Activated T-helper 2 cell treated with anti-CD3 and anti-CD28 coated beads, Interferon-gamma antibody, Interleukin-2, Interleukin-4, amounts not matched to agents 10 μg/mL and 5 μg/mL and 100 μg/mL, durations not matched to agents 14 hours and 24 hours and 36 hours (primary cell): ENCODE data around the gene FABP7. TPM values are rescaled to one million over a fixed set of nuclear protein-coding genes. Genes with fewer than 3 reads are reported as not detected.
"Not testable (repeated sequence)": the region's sequence is repeated elsewhere in the genome, so short reads cannot be mapped to it uniquely, and the experiment has no call there.

Experiments
- DNase-seq: peaks from one replicate; pipeline ENCODE4 v3.0.0; 2021; ENCODE audit warnings: low spot score
- H3K27ac Mint-ChIP-seq: one replicate; pipeline ENCODE4 v1.8.0; 2021; ENCODE audit warnings: mixed read lengths
- H3K27me3 Mint-ChIP-seq: one replicate; pipeline ENCODE4 v1.8.0; 2021; ENCODE audit warnings: low read depth, mixed read lengths
- H3K36me3 Mint-ChIP-seq: one replicate; pipeline ENCODE4 v1.8.0; 2021; ENCODE audit warnings: low read depth, mixed read lengths
- H3K4me1 Mint-ChIP-seq: one replicate; pipeline ENCODE4 v1.8.0; 2021; ENCODE audit warnings: low read depth, mixed read lengths
- H3K4me3 Mint-ChIP-seq: one replicate; pipeline ENCODE4 v1.8.0; 2021; ENCODE audit warnings: low read depth, mild to moderate bottlenecking, moderate library complexity, mixed read lengths
- H3K9me3 Mint-ChIP-seq: one replicate; pipeline ENCODE4 v1.8.0; 2021; ENCODE audit warnings: mixed read lengths
- intact Hi-C: fragments of 100-400 bp; cut with micrococcal nuclease; formaldehyde crosslinking; loops from one replicate; pipeline ENCODE4 v1.15.1; 2023
- total RNA-seq: library from RNA; stranded (reverse); gene quantifications from 2 replicates; pipeline ENCODE4 v1.2.3, GENCODE V29; 2022

Gene FABP7
- not detected in 2 replicates for total RNA-seq

- Mint-ChIP-seq H3K36me3 (no peaks in the 10 kb centered on the region), H3K9me3 (no peaks in the 10 kb centered on the region), H3K4me3 (no peak within 1 kb of the TSS), H3K27ac (no peak within 1 kb of the TSS), H3K4me1 (no peaks in the 10 kb centered on the region), H3K27me3 (peaks cover 32% of the 10 kb centered on the region)
- no peak for DNase-seq
- intact Hi-C loops = no loop called here
Observed at GRCh38 chr6:122779667-122780066, at the start of gene FABP7. FABP7 (plus strand) TSS chr6:122779716; CDS start chr6:122779795, 79 bp downstream.

GRCh38 chr6:122730334-122730733 lies 49.2 kb upstream of the FABP7 start:
- H3K27ac Mint-ChIP-seq = no peak overlapping the region
- no peaks in the 10 kb centered on the region for H3K4me1 Mint-ChIP-seq
- intact Hi-C loops = loop anchor here (1.0 to 2.0 kb wide), 2 partner anchors 109 to 586 kb away; no protein-coding TSS in a partner anchor
- H3K9me3 Mint-ChIP-seq = no peaks in the 10 kb centered on the region
- DNase-seq = no peak
- no peaks in the 10 kb centered on the region for H3K36me3 Mint-ChIP-seq
- no peak overlapping the region for H3K4me3 Mint-ChIP-seq
- H3K27me3 Mint-ChIP-seq = peaks cover 6% of the 10 kb centered on the region

GRCh38 chr6:122730775-122731386 lies 48.6 kb upstream of the FABP7 start:
- Mint-ChIP-seq H3K36me3 (no peaks in the 10 kb centered on the region), H3K9me3 (no peaks in the 10 kb centered on the region), H3K4me3 (no peak overlapping the region), H3K27me3 (peaks cover 6% of the 10 kb centered on the region), H3K27ac (no peak overlapping the region), H3K4me1 (no peaks in the 10 kb centered on the region)
- intact Hi-C loops = loop anchor here (1.0 to 2.0 kb wide), 2 partner anchors 108 to 586 kb away; no protein-coding TSS in a partner anchor
- DNase-seq = no peak

- Mint-ChIP-seq H3K36me3 (no peaks in the 10 kb centered on the region), H3K27me3 (peaks cover 8% of the 10 kb centered on the region)
Observed at GRCh38 chr6:122733259-122733658, 46.3 kb upstream of the FABP7 start.

GRCh38 chr6:122734529-122735395 lies 44.8 kb upstream of the FABP7 start:
- Mint-ChIP-seq H3K9me3 (no peaks in the 10 kb centered on the region), H3K36me3 (no peaks in the 10 kb centered on the region), H3K27ac (no peak overlapping the region), H3K27me3 (peaks cover 8% of the 10 kb centered on the region), H3K4me3 (no peak overlapping the region), H3K4me1 (no peaks in the 10 kb centered on the region)
- intact Hi-C loops = loop anchor here (5.0 kb wide), 1 partner anchor 53 kb away; the partner anchor contains the start of gene SMPDL3A
- no peak for DNase-seq

More at GRCh38 chr6:122733259-122733658, 46.3 kb upstream of the FABP7 start:
- intact Hi-C loops = no loop called here
- Mint-ChIP-seq H3K4me3 (no peak overlapping the region), H3K9me3 (no peaks in the 10 kb centered on the region), H3K4me1 (no peaks in the 10 kb centered on the region), H3K27ac (no peak overlapping the region)
- no peak for DNase-seq

- Mint-ChIP-seq H3K27me3 (peaks cover 8% of the 10 kb centered on the region), H3K36me3 (no peaks in the 10 kb centered on the region), H3K4me3 (no peak overlapping the region), H3K27ac (no peak overlapping the region), H3K4me1 (no peaks in the 10 kb centered on the region), H3K9me3 (no peaks in the 10 kb centered on the region)
- intact Hi-C loops = loop anchor here (5.0 kb wide), 1 partner anchor 52 kb away; the partner anchor contains the start of gene SMPDL3A
- no peak for DNase-seq
Observed at GRCh38 chr6:122735582-122735981, 43.9 kb upstream of the FABP7 start.

- intact Hi-C loops = loop anchor here (5.0 kb wide), 1 partner anchor 51 kb away; the partner anchor contains the start of gene SMPDL3A
- Mint-ChIP-seq H3K9me3 (no peaks in the 10 kb centered on the region), H3K27ac (no peak overlapping the region), H3K27me3 (peaks cover 8% of the 10 kb centered on the region), H3K36me3 (no peaks in the 10 kb centered on the region), H3K4me3 (no peak overlapping the region), H3K4me1 (no peaks in the 10 kb centered on the region)
- DNase-seq = no peak
Observed at GRCh38 chr6:122736163-122736562, 43.4 kb upstream of the FABP7 start.

- Mint-ChIP-seq H3K27ac (no peak overlapping the region), H3K9me3 (no peaks in the 10 kb centered on the region), H3K4me3 (no peak overlapping the region), H3K36me3 (no peaks in the 10 kb centered on the region), H3K4me1 (no peaks in the 10 kb centered on the region), H3K27me3 (peaks cover 8% of the 10 kb centered on the region)
- DNase-seq = no peak
- intact Hi-C loops = loop anchor here (5.0 kb wide), 1 partner anchor 51 kb away; the partner anchor contains the start of gene SMPDL3A
Observed at GRCh38 chr6:122736616-122737015, 42.9 kb upstream of the FABP7 start.

- Mint-ChIP-seq H3K27ac (no peak overlapping the region), H3K4me3 (no peak overlapping the region), H3K4me1 (no peaks in the 10 kb centered on the region), H3K9me3 (no peaks in the 10 kb centered on the region), H3K27me3 (peaks cover 2% of the 10 kb centered on the region), H3K36me3 (no peaks in the 10 kb centered on the region)
- intact Hi-C loops = no loop called here
- no peak for DNase-seq
Observed at GRCh38 chr6:122740091-122740490, 39.4 kb upstream of the FABP7 start.

- Mint-ChIP-seq H3K36me3 (no peaks in the 10 kb centered on the region), H3K9me3 (no peaks in the 10 kb centered on the region), H3K27me3 (peaks cover 2% of the 10 kb centered on the region), H3K4me1 (no peaks in the 10 kb centered on the region), H3K27ac (no peak overlapping the region), H3K4me3 (no peak overlapping the region)
- no peak for DNase-seq
- intact Hi-C loops = no loop called here
Observed at GRCh38 chr6:122740936-122741335, 38.6 kb upstream of the FABP7 start.

- H3K9me3 Mint-ChIP-seq, H3K4me3 Mint-ChIP-seq, H3K27me3 Mint-ChIP-seq, DNase-seq, H3K36me3 Mint-ChIP-seq, H3K27ac Mint-ChIP-seq, intact Hi-C loops, H3K4me1 Mint-ChIP-seq: not testable (repeated sequence)
Observed at GRCh38 chr6:122744247-122744646, 35.3 kb upstream of the FABP7 start.

- H3K9me3 Mint-ChIP-seq, intact Hi-C loops: not testable (repeated sequence)
Observed at GRCh38 chr6:122744856-122745255, 34.7 kb upstream of the FABP7 start.

GRCh38 chr6:122746688-122747087 lies 32.8 kb upstream of the FABP7 start:
- H3K4me3 Mint-ChIP-seq = no peak overlapping the region

More at GRCh38 chr6:122744856-122745255, 34.7 kb upstream of the FABP7 start:
- not testable (repeated sequence) for H3K36me3 Mint-ChIP-seq, H3K27ac Mint-ChIP-seq, H3K27me3 Mint-ChIP-seq, H3K4me3 Mint-ChIP-seq, H3K4me1 Mint-ChIP-seq, DNase-seq

More at GRCh38 chr6:122746688-122747087, 32.8 kb upstream of the FABP7 start:
- Mint-ChIP-seq H3K4me1 (peaks cover 14% of the 10 kb centered on the region), H3K9me3 (no peaks in the 10 kb centered on the region), H3K27me3 (no peaks in the 10 kb centered on the region), H3K36me3 (no peaks in the 10 kb centered on the region), H3K27ac (no peak overlapping the region)
- intact Hi-C loops = no loop called here
- no peak for DNase-seq
